OCI-LY7 (cell line): ENCODE results near the gene CTU2.

Source experiments
- EZH2phosphoT487 ChIP-seq: fragments of 200-600 bp; sonication (generic); IDR thresholded peaks from 2 replicates; pipeline ENCODE4 v1.6.1; 2018; ENCODE audit warnings: low read depth, borderline replicate concordance, mild to moderate bottlenecking, mixed run types, antibody characterized with exemption, low read length, moderate library complexity, mixed read lengths
- TF ChIP-seq, protein P1 (sequence below): fragments of 200-600 bp; sonication (generic); conservative IDR thresholded peaks from 2 replicates; pipeline ENCODE4 v1.5.1; 2014; ENCODE audit warnings: mild to moderate bottlenecking, antibody characterized with exemption, low read length, moderate library complexity, mixed read lengths

DNA sequence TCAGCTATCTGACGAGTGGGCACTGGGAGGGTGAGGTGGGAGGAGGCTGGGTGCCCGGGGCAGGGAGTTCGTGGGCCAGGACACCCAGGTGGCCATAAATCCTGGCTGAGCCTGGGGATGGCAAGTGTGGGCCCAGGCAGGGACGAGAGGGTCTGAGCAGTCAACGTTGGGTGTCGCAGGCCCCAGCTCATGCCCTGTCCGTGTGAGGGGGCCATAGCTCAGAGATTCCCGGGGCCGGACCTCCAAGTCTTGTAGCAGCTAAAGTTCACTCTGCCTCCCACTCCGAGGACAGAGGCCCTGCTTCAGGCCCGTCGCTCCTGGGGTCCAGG, 34.4 kb downstream of the CTU2 start:
- TF ChIP-seq, protein P1, sequence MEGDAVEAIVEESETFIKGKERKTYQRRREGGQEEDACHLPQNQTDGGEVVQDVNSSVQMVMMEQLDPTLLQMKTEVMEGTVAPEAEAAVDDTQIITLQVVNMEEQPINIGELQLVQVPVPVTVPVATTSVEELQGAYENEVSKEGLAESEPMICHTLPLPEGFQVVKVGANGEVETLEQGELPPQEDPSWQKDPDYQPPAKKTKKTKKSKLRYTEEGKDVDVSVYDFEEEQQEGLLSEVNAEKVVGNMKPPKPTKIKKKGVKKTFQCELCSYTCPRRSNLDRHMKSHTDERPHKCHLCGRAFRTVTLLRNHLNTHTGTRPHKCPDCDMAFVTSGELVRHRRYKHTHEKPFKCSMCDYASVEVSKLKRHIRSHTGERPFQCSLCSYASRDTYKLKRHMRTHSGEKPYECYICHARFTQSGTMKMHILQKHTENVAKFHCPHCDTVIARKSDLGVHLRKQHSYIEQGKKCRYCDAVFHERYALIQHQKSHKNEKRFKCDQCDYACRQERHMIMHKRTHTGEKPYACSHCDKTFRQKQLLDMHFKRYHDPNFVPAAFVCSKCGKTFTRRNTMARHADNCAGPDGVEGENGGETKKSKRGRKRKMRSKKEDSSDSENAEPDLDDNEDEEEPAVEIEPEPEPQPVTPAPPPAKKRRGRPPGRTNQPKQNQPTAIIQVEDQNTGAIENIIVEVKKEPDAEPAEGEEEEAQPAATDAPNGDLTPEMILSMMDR: no peak
- TF ChIP-seq EZH2phosphoT487: no peak
